ENCODE measurements around the gene APOL4. TPM values are rescaled to one million over a fixed set of nuclear protein-coding genes. Genes with fewer than 3 reads are reported as not detected.
"Not testable (repeated sequence)": the region's sequence is repeated elsewhere in the genome, so short reads cannot be mapped to it uniquely, and the experiment has no call there.

APOL4 gene
- total RNA-seq, 4 donors from 2014 or later: 0.31 to 113 (median 44.3) TPM

DNA sequence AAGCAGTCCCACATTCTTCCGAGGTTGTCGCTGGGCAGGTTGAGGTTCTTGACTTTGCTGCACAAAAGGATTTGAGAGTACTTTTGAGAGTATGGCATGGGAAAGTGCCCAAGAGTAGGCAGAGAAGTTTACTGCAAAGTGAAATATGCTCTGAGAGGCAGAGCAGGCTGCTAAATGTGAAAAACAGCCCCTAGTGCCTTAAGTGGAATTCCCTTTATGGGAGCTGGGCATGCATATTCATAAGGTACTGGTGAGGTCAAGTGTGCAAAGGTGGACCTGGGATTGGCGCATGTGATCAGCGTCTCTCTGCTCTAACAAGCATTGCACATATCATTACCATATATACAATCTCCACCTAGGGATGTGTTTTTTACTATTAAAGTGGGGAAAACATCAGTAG is 12.0 kb upstream of the APOL4 start:
- DNase-seq (ENCODE audit: low spot score) (no peak), ATAC-seq (ENCODE audit: low FRiP score) (no peak)
- TF ChIP-seq, protein P1, sequence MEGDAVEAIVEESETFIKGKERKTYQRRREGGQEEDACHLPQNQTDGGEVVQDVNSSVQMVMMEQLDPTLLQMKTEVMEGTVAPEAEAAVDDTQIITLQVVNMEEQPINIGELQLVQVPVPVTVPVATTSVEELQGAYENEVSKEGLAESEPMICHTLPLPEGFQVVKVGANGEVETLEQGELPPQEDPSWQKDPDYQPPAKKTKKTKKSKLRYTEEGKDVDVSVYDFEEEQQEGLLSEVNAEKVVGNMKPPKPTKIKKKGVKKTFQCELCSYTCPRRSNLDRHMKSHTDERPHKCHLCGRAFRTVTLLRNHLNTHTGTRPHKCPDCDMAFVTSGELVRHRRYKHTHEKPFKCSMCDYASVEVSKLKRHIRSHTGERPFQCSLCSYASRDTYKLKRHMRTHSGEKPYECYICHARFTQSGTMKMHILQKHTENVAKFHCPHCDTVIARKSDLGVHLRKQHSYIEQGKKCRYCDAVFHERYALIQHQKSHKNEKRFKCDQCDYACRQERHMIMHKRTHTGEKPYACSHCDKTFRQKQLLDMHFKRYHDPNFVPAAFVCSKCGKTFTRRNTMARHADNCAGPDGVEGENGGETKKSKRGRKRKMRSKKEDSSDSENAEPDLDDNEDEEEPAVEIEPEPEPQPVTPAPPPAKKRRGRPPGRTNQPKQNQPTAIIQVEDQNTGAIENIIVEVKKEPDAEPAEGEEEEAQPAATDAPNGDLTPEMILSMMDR (IDR thresholded peaks at IDR 0.05): no peak

- ATAC-seq (ENCODE audit: low FRiP score) (no peak), DNase-seq (ENCODE audit: low spot score) (no peak)
- TF ChIP-seq, protein P1 (IDR thresholded peaks at IDR 0.05): no peak
These were observed 11.3 kb upstream of the APOL4 start for GRCh38 chr22:36212901-36213300.

DNA sequence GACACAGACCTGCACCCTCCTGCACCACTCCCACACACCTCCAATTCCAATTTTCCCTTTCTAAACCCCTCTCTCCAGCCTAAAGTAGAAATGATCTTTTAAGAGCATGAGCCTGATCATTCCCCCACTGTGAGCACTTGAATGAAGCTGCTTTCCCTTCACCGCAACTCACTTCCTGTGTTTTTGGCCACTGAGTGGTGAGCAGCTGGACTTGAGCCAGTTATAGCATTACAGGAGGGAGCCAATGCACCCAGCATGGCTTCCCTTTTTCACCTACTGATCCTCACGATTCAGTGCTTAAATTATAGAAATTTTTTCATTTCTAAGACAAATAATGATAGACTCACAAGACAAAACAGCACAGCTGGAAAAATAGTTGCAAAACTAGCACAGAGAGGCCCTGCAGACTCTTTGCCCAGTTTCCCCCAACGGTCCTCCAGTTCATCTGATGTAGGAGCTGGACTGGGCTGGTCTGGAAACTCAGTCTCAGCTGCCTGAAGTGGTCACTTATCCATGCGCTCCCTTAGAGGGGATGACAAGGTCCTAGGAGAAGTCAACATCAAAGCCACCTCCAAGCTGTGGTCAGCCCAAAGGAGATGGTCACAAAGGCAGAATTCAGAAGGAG is 9.7 kb upstream of the APOL4 start:
- TF ChIP-seq, protein P1 (IDR thresholded peaks at IDR 0.05): no peak
- DNase-seq (ENCODE audit: low spot score) (no peak), ATAC-seq (ENCODE audit: low FRiP score) (no peak)

- ATAC-seq (ENCODE audit: low FRiP score) (no peak), DNase-seq (ENCODE audit: low spot score) (no peak)
- TF ChIP-seq, protein P1 (IDR thresholded peaks at IDR 0.05): no peak
These were observed 8.6 kb upstream of the APOL4 start for GRCh38 chr22:36210224-36210623.

DNA sequence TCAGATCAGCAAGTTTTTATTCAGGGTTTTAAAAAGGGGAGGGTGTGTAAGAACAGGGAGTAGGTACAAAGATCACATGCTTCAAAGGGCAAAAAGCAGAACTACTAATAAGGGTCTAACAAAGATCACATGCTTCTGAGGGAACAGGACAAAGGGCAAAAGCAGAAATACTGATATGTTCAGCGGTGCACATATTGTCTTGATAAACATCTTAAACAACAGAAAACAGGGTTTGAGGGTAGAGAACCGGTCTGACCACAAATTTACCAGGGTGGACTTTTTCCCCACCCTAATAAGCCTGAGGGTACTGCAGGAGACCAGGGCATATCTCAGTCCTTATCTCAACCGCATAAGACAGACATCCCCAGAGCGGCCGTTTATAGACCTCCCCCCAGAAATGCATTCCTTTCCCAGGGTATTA is 7.9 kb upstream of the APOL4 start:
- ATAC-seq (ENCODE audit: low FRiP score); DNase-seq (ENCODE audit: low spot score): not testable (repeated sequence)

DNA sequence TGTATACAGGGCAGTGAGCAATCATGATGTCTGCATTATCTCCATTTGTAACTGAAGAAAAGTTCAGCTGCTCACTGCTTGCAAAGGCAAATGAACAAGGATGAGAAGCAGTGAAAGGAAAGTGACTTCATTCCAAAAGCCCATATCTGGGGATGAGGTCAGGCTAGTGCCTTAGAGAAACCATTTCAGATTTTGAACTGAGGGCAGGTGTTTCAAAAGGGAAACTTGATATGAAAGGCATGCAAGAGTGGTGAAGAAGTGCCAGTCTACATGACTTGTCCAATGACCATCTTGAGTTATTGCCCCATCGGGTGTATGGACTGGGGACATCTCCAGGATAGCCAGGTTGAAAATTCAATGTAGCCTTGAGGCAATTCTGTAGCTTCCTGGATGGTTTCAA is 7.3 kb upstream of the APOL4 start:
- ATAC-seq (ENCODE audit: low FRiP score): no peak
- TF ChIP-seq, protein P1 (IDR thresholded peaks at IDR 0.05): no peak
- DNase-seq (ENCODE audit: low spot score): no peak

DNA sequence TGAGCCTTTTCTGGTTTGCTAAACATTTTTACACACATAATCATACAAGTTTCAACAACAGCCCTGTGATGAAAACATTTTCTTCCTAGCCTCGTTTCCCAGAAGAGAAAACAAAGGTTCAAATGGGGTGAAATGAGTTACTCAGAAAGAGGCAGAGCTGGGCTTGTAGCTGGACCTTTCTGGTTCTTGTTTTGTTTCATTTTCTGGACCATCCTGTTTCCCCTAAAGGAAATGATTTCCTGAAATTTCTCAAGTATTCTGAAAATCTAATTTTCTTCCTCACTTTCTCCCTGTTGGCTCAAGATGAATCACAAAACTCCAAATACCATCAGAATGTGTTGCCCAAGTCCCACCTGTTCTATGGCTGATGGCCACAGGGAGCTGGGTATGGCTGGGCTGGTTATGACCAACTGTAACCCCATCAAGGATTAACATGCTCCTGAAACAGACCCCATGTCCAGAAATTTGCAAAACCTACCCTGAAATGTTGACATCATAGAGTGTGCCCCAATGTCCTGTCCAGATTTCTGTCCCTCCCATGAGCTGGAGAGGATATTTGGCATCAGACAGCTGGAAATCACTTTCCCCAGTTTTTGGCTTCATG is 6.7 kb upstream of the APOL4 start:
- ATAC-seq (ENCODE audit: low FRiP score): peak; percentile 67
- TF ChIP-seq, protein P1 (IDR thresholded peaks at IDR 0.05): no peak
- no peak for DNase-seq (ENCODE audit: low spot score)

Data from omental fat pad (tissue), 4 donors.